Spleen (tissue), 10 donors: ENCODE measurements around the gene CLIP1. TPM values are rescaled to one million over a fixed set of nuclear protein-coding genes. Genes with fewer than 3 reads are reported as not detected.

Source experiments
- polyA plus RNA-seq, 3 donors: library from polyadenylated mRNA; stranded (reverse); fragments of 200-250 nt; gene quantifications; one replicate each; pipeline ENCODE4 v1.2.1, GENCODE V29; 2013
- total RNA-seq, 7 donors: library from RNA; depleted of rRNA in 3 of 7; stranded (reverse); fragments of >200 nt in 3 of 7; fragmentation: NEBNext Ultra II Directional in 4 of 7; extraction: Animal tissue kit (Norgen Biotek cat#: 25700) in 4 of 7; gene quantifications; one replicate each; pipeline versions ENCODE4 v1.1.0 to v1.2.1, GENCODE V29; 2016 to 2021
- donor health status: healthy with polysubstance abuse.
- donor health status: DM: no; HTN: no; CAD: no; lungs with moderate emphysema.
- donor health status: DM: no; HTN: no; CAD: no.
- donor health status: Bipolar disorder and iron deficiency.
- donor health status: healthy.
- donor health status: DM: no; HTN: no; CAD: no.
- donor health status: DM: yes; HTN: yes; CAD: no.

CLIP1 gene
- total and polyA plus RNA-seq, 10 donors: 7.8 to 80.2 (median 57.2) TPM

Other genes with a start within 250 kb of the CLIP1 start
- not detected for gene IL31, start 248.4 kb downstream of the CLIP1 start, total RNA-seq
- not detected for gene IL31, start 248.4 kb downstream of the CLIP1 start, polyA plus RNA-seq
- gene LRRC43, start 239.5 kb downstream of the CLIP1 start, total RNA-seq: 1 to 10 TPM in 3 of 7 donors, under 1 TPM in 4; 0.37 to 5.2 (median 0.95) TPM
- under 1 TPM; 0.13 to 0.24 (median 0.20) TPM for gene LRRC43, start 239.5 kb downstream of the CLIP1 start, polyA plus RNA-seq
- gene B3GNT4, start 219.0 kb downstream of the CLIP1 start, total RNA-seq: not detected
- gene B3GNT4, start 219.0 kb downstream of the CLIP1 start, polyA plus RNA-seq: under 1 TPM; 0.42 to 0.54 (median 0.49) TPM
- gene DIABLO, start 196.6 kb downstream of the CLIP1 start, total RNA-seq: 10 to 100 TPM; 30.5 to 55.7 (median 36.1) TPM
- 10 to 100 TPM; 38.8 to 46.7 (median 40.3) TPM for gene DIABLO, start 196.6 kb downstream of the CLIP1 start, polyA plus RNA-seq
- gene VPS33A, start 156.2 kb downstream of the CLIP1 start, total RNA-seq: 10 to 100 TPM; 19.1 to 31.5 (median 23.2) TPM
- 10 to 100 TPM in 2 of 3 donors, 1 to 10 TPM in 1; 9.7 to 12.3 (median 10.5) TPM for gene VPS33A, start 156.2 kb downstream of the CLIP1 start, polyA plus RNA-seq
- gene ZCCHC8, start 78.3 kb upstream of the CLIP1 start, total RNA-seq: 10 to 100 TPM; 28.2 to 37.1 (median 31.1) TPM
- 10 to 100 TPM; 20.6 to 25.9 (median 24.5) TPM for gene ZCCHC8, start 78.3 kb upstream of the CLIP1 start, polyA plus RNA-seq
- 100 to 1,000 TPM in 1 of 7 donors, 10 to 100 TPM in 6; 65.7 to 104 (median 88.1) TPM for gene RSRC2, start 104.3 kb upstream of the CLIP1 start, total RNA-seq
- 10 to 100 TPM; 39.3 to 59.0 (median 51.8) TPM for gene RSRC2, start 104.3 kb upstream of the CLIP1 start, polyA plus RNA-seq
- 10 to 100 TPM; 22.7 to 46.1 (median 29.9) TPM for gene KNTC1, start 104.6 kb upstream of the CLIP1 start, total RNA-seq
- 10 to 100 TPM; 13.4 to 25.3 (median 16.9) TPM for gene KNTC1, start 104.6 kb upstream of the CLIP1 start, polyA plus RNA-seq